IPS-11a (cell line): ENCODE data around the gene CERT1.
"Not testable (repeated sequence)": the region's sequence is repeated elsewhere in the genome, so short reads cannot be mapped to it uniquely, and the experiment has no call there.

Source experiments
- H3K4me3 ChIP-seq: one replicate; pipeline ENCODE4 v1.5.1; 2013; ENCODE audit warnings: low read depth, low read length, control low read depth

The CERT1 gene, protein sequence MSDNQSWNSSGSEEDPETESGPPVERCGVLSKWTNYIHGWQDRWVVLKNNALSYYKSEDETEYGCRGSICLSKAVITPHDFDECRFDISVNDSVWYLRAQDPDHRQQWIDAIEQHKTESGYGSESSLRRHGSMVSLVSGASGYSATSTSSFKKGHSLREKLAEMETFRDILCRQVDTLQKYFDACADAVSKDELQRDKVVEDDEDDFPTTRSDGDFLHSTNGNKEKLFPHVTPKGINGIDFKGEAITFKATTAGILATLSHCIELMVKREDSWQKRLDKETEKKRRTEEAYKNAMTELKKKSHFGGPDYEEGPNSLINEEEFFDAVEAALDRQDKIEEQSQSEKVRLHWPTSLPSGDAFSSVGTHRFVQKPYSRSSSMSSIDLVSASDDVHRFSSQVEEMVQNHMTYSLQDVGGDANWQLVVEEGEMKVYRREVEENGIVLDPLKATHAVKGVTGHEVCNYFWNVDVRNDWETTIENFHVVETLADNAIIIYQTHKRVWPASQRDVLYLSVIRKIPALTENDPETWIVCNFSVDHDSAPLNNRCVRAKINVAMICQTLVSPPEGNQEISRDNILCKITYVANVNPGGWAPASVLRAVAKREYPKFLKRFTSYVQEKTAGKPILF

DNA sequence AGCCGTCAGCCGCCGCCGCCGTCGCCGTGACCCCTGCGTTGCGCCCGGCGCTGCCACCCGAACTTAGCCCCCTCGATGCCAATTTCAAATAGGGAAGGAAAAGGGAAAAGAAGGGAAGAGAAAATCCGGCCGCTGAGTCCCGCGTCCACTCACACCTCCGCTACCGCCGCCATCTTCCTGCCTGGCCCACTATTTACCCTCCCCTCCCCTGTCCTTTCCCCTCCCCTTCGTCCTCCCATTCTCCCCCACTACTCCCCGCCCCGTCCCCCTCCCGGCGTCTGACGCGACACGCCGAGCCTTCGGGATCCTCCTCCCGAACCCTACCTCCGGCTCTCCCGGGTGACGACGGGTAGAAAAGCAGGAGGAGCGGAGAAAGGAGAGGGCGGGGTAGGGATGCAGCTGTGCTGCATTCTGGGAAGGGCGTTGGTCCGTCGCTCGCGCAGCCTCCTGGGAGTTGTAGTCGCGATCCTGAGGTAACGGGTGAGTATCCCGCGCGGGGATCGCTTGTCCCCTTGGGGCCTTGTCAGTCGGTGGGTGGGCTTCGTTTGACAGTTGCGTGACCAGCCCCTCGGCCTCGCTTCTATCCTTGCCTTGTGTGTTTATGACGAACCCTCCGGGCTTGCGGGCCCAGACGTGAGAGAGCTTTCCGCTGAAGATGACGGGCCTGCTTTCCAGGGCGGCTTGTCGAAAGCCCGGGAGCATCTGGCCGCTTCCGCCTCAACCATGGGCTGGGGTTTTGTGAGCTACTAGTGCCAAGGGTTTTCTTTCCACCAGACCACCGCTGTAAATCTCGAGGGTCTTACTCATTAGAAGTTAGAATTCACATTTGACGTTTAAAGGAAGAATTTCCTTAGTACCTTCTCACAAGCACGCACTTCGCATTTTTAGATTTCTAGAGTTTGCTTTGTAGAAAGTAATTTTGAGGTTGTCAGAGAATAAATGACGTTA, at the start of gene CERT1, which contains the start of gene POLK:
TSS of gene CERT1 (minus strand) at position 195 of the 948 bp plus-strand sequence. CDS start 422 bp downstream, outside the sequence.
TSS of gene POLK (plus strand) at position 457 of the 948 bp plus-strand sequence.
- H3K4me3 ChIP-seq = peak within 1 kb of the TSS; percentile 95

DNA sequence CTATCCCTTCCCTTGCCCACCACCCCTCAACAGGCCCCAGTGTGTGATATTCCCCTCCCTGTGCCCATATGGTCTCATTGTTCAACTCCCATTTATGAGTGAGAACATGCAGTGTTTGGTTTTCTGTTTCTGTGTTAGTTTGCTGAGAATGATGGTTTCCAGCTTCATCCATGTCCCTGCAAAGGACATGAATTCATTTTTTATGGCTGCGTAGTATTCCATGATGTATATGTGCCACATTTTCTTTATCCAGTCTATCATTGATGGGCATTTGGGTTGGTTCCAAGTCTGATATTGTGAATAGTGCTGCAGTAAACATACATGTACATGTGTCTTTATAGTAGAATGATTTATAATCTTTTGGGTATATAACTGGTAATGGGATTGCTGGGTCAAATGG, 49.2 kb upstream of the CERT1 start:
- H3K4me3 ChIP-seq = not testable (repeated sequence)

DNA sequence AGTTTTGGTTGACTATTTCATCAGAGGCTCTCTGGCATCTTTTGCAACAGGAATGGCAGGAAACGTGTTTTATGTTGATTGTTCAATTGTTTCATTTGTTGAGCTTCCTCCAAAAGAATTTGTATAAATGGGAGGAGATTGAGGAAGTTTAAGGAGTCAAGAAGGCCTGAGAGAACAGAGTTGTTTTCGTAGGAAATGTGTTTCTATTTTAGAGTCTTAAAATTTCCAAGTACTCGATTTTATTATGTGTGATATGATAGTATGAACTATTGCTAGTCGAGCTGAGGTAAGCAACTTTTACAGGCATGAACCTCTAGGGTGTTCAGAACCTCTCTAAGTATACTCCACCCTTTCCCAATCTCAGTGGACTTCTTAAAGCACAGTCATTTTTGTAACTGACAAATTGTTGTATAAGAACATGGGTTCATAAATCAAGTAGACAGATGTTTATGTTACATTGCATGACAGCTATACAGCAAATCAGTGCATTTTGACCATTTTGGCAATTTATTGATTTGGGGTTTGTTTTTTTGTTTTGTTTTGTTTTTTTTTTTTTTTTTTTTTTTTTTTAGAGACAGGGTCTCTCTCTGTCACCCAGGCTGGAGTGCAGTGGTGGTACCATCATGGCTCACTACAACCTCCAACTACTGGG, 47.7 kb upstream of the CERT1 start:
- H3K4me3 ChIP-seq = no peak overlapping the region

DNA sequence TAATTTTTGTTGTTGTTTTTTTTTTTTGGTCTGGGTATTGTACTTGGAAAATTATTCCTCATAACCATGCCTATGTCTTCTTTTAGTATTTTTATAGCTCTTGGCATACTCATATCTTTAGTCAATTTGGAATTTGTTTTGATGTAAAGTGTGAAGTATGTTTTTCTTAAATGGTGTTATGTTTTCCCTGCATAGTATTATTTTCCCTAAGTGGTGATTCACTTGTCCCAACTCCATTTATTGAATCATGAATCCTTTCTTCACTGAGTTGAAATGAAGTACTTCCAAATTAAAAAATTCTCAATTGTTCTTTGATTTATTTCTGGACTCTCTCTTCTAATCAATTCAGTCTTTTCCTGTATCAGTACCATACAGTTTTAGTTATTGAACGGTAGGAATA, 46.8 kb upstream of the CERT1 start:
- no peak overlapping the region for H3K4me3 ChIP-seq

DNA sequence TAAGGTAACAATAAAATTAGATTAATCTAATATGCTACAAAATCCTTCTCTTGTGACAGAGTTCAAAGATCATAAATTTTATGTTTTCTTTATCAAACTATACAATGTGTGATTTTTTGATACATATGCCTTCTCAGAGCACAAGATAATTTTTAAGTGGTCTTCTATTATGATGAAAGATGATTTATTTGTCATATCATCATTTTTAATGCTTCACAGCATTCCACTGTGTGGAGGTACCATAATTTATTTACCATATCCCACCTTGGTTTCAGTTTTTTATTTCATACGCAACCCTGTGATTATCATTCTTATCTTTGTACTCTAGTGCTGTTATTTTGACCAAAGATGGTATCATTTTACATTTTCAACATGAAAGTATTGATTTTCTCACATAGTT, 41.9 kb upstream of the CERT1 start:
- no peak overlapping the region for H3K4me3 ChIP-seq

DNA sequence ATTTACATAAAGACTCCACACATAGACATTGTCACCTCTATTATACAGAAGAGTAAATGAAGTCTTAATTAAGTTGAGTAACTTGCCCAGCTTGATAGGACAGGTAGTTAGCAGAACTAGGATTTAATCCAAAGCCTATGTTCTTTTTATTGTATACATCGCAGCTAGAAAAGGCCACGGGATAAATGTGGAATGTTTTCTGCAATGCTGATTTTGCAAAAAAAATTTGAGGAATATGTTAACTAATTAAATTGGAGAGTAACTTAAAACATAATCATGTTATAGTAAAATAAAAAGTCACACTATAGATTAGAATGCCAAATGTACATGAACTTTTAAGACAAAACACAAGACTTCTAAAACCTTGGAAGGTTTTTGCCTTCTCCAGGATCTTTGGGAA, 41.3 kb upstream of the CERT1 start:
- no peak overlapping the region for H3K4me3 ChIP-seq

DNA sequence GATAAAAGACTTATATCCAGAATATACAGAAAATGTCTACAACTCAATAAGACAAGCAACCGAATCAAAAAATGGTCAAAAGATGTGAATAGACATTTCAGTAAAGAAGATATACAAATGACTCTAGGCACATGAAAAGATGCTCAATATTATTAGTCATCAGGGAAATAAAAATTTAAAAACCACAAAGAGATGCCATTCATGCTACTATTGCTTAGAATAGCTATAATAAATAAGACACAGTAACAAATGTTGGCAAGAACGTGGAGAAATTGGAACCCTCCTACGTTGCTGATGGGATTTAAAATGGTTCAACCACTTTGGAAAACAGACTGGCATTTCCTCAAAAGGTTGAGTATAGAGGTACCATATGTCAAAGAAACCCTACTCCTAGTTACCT, 40.0 kb upstream of the CERT1 start:
- H3K4me3 ChIP-seq = no peak overlapping the region

DNA sequence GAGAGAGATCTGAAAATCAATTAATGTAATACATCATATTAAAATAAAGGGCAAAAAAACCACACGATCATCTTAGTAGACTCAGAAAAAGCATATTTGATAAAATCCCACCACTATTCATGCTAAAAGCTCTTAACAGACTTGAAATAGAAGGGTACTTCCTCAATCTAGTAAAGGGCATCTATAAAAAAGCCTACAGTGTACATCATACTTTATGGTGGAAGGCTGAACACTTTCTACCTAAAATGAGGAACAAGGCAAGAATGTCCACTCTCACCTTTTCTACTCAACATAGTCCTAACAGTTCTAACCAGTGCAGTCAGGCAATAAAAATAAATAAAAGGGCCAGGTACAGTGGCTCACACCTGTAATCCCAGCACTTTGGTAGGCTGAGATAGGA, 39.2 kb upstream of the CERT1 start:
- no peak overlapping the region for H3K4me3 ChIP-seq

DNA sequence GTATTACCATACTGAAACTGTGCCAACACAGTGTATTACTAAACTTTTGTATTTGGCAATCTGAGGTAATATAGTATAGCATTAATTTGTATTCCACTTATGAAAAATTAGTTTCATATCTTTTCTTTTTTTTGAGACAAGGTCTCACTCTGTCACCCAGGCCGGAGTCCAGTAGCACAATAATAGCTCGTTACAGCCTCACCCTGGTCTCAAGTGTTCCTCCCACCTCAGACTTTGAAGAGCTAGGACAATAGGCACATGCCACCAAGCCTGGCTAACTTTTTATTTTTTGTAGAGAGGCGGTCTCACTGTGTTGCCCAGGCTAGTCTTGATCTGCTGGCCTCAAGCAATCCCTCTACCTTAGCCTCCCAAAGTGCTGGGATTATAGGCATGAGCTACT, 36.4 kb upstream of the CERT1 start:
- no peak overlapping the region for H3K4me3 ChIP-seq

DNA sequence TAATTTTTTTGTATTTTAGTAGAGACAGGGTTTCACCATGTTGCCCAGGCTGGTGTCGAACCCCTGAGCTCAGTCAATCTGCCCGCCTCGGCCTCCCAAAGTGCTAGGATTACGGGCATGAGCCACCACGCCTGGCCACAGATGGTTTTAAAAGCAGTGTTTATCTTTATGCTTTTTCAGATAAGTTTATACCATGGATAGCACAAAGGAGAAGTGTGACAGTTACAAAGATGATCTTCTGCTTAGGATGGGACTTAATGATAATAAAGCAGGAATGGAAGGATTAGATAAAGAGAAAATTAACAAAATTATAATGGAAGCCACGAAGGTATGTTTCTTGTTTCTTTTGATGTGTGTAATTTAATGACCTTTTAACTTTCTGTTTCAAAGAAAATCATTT, 35.4 kb upstream of the CERT1 start:
- no peak overlapping the region for H3K4me3 ChIP-seq

DNA sequence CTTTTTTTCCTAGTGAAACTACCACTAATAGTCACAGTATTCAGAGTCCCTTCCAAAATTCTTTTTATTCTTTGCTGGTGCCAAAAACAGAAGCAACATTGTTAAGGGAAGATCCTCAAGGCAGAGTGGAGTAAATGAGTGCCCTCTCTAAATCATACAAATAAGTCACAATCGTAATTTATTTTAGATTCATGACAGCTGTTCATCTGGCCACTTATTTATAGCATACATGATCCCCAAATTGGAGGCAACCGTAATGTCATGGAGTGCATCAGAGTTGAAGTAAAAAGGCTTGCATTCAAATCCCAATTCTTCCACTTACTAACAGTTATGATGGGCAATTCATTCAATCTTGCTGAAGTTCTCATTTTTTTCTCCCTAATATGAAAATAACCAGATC, 33.7 kb upstream of the CERT1 start:
- H3K4me3 ChIP-seq = no peak overlapping the region

DNA sequence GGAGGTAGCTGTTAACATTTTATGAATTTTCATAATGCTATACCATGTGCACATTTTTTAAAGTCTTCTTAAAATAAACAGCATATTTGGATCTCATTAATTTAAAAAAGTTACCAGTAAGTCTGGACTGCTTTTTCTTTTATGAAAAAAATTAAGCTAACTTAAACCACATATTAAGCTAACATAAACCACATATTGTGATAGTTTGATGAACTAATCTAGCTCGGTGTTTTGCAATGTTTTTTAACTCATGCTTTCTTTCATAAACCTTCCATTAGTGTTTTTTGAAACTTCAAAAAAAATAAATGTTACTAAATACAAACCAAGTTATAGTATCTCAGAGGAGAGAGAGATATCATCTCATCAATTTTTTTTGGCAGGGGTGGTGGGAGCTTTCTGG, 26.8 kb upstream of the CERT1 start:
- no peak overlapping the region for H3K4me3 ChIP-seq

DNA sequence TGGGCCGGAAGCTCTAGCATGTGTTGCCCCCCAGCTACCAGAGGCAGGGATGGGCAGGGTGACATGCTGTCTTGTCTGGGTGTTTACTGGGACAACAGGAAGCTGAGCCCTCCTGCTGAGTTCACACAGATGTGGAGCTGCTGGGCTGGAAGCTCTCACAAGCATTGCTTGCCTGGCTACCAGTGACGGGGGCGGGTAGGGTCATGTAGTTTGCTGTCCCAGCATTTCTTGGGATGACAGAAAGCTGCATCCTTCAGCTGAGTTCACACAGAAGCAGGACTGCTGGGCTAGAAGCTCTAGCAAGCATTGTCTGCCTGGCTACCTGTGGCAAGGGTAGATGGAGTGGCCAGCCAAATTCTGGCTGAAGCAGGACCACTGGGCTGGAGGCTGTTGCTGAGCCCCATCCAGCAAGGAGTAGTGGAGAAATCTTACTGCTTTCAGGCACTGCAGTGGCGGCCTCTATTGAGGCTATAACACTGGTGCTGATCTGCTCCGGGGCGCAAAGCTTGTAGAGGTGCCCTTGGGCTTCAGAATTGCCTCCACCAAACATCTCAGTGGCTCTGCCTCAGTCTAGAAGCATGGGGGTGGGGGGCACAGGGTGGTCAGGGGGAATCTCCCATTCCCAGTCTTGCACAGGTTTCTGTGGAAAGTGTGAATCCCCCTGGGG, 25.4 kb upstream of the CERT1 start:
- H3K4me3 ChIP-seq = no peak overlapping the region

DNA sequence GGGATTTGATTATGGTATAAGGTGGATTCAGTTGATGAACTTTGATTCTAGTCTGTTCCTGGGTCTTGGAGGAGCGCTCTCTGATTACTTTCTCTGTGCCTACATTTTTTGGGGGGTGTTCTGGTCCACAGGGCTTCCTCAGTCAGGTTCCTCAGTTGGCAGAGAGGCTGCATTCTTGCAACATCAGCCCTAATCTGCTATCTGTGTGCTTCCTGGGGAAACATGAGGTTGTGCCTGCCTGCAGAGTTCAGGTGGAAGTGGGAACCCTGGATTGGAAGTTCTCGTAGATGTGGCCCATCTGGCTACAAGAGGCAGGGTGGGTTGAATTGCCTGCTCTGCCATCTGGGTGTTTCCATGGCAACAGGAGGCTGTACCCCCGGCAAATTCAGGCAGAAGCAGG, 24.7 kb upstream of the CERT1 start:
- no peak overlapping the region for H3K4me3 ChIP-seq

DNA sequence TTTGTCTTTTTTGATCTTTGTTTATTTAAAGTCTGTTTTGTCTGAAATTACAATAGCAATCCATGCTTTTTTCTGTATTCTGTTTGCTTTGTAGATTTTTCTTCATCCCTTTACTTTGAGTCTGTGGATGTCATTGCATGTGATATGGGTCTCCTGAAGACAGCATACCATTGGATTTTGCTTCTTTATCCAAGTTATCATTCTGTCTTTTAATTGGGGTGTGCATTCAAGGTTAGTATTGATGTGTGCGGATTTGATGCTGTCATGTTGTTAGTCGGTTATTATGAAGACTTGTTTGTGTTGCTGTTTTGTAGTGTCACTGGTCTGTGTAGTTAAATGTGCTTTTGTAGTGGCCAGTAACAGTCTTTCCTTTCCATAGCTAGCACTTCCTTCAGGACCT, 23.3 kb upstream of the CERT1 start:
- H3K4me3 ChIP-seq = no peak overlapping the region

DNA sequence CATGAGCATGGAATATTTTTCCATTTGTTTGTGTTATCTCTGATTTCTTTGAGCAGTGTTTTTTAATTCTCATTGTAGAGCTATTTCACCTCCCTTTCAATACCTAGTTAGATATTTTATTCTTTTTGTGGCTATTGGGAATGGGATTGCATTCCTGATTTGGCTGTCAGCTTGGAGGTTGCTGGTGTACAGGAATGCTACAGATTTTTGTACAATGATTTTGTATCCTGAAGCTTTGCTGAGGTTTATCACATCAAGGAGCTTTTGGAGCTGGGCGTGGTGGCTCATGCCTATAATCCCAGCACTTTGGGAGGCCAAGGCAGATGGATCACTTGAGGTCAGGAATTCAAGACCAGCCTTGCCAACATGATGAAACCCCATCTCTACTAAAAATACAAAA, 22.3 kb upstream of the CERT1 start:
- not testable (repeated sequence) for H3K4me3 ChIP-seq

DNA sequence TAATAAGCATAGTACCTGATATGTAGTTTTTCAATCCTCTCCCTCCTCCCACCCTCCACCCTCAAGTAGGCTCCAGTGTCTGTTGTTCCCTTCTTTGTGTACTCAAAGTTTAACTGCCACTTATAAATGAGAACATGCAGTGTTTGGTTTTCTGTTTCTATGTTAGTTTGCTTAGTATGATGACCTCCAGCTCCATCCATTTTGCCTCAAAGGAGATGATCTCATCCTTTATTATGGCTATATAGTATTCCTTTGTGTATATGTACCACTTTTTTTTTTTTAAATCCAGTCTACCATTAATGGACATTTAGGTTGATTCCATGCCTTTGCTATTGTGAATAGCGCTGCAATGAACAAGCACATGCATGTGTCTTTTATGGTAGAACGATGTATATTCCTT, 20.8 kb upstream of the CERT1 start:
- no peak overlapping the region for H3K4me3 ChIP-seq

DNA sequence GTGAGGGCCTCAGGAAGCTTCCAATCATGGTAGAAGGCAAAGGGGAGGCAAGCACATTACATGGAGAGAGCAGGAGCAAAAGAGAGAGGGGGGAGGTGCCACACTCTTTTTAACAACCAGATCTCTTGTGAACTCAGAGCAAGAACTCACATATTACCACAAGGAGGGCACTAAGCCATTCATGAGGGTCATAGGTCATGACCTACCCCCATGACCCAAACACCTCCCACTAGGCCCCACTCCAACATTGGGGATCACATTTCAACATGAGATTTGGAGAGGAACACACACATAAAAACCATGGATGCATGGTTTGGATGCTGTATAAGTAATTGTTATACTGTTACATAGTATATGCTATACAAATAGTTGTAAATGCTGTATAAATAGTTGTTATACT, 17.8 kb upstream of the CERT1 start:
- no peak overlapping the region for H3K4me3 ChIP-seq

DNA sequence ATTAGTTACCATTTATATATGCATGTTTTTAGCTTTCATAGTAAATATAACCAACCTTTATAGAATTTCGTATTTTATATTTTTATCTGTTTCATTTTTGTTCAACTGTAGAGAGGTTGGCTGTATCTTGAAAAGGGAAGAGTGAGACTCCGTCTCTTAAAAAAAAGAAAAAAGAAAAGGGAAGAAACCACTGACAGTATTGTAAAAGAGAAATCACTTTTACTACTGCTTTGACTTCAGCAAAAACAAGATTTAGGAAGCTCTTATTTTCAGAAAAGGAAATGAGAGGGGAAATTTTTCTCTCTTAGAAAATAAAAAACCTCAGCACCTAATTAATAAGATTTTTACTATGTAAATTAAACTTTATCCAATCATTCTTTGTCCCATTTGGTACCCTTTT, 14.6 kb upstream of the CERT1 start:
- H3K4me3 ChIP-seq = no peak overlapping the region

DNA sequence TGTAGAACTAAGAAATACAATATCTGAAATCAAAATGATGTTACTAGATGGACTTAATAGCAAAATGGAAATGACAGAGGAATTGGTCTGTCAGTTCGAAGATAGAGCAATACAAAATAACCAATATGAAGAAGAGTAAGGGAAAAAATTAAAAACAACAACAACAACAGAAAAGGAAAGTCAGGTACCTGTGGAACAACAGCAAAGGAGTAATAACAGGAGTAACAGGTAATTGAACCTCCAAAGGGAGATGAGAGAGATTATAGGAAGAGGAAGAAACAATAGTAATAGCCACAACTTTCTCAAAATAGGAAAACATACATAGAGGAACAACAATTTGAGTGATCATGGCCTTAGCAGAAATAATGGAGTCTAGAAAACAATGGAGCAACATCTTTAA, 13.9 kb upstream of the CERT1 start:
- no peak overlapping the region for H3K4me3 ChIP-seq
